Left forelimb (tissue), 1 donor: ENCODE measurements around the gene SNX33.

ENCODE experiments used
- DNase-seq: peaks from one replicate; pipeline ENCODE4 v3.0.0-alpha.2; 2018; ENCODE audit warnings: low spot score

The SNX33 gene

GRCh38 chr15:75647370-75648155 lies at the start of gene SNX33:
TSS of gene SNX33 (plus strand) at chr15:75647912. CDS start at chr15:75649103, 1,191 bp downstream.
- DNase-seq = peak; percentile 90

- DNase-seq = no peak
Observed at GRCh38 chr15:75598361-75598760, 49.4 kb upstream of the SNX33 start.

GRCh38 chr15:75599401-75599800 lies 48.3 kb upstream of the SNX33 start:
- no peak for DNase-seq

GRCh38 chr15:75606026-75606425 lies 41.7 kb upstream of the SNX33 start:
- no peak for DNase-seq

GRCh38 chr15:75606711-75607699 lies 40.7 kb upstream of the SNX33 start:
- DNase-seq = no peak

- DNase-seq = no peak
Observed at GRCh38 chr15:75616766-75617165, 30.9 kb upstream of the SNX33 start.

- DNase-seq = peak; percentile 71
Observed at GRCh38 chr15:75620058-75620820, 27.5 kb upstream of the SNX33 start.

- DNase-seq = peak; percentile 80
Observed at GRCh38 chr15:75620841-75621391, 26.8 kb upstream of the SNX33 start.

GRCh38 chr15:75622505-75622904 lies 25.2 kb upstream of the SNX33 start:
- DNase-seq = no peak

- peak; percentile 97 for DNase-seq
Observed at GRCh38 chr15:75625542-75626347, 22.0 kb upstream of the SNX33 start, which contains the start of gene SNUPN. TSS of gene SNUPN (minus strand) at chr15:75625725. CDS start at chr15:75621051, 4,674 bp downstream.

- peak; percentile 20 for DNase-seq
Observed at GRCh38 chr15:75631935-75632334, 15.8 kb upstream of the SNX33 start.

GRCh38 chr15:75633922-75634321 lies 13.8 kb upstream of the SNX33 start:
- peak; percentile 25 for DNase-seq

GRCh38 chr15:75636026-75636425 lies 11.7 kb upstream of the SNX33 start:
- DNase-seq = no peak

GRCh38 chr15:75637245-75638009 lies 10.3 kb upstream of the SNX33 start:
- no peak for DNase-seq

- no peak for DNase-seq
Observed at GRCh38 chr15:75639191-75639708, 8.5 kb upstream of the SNX33 start.

- DNase-seq = peak; percentile 95
Observed at GRCh38 chr15:75639709-75640482, 7.8 kb upstream of the SNX33 start, which contains the start of gene IMP3. TSS of gene IMP3 (minus strand) at chr15:75640224. CDS start at chr15:75640168, 56 bp downstream.

GRCh38 chr15:75640483-75641178 lies 7.1 kb upstream of the SNX33 start:
- DNase-seq = no peak

GRCh38 chr15:75641179-75641503 lies 6.6 kb upstream of the SNX33 start:
- DNase-seq = no peak
